Breast epithelium (tissue), 3 donors: Measurements from ENCODE around the gene PIR.

Source experiments
- CTCF ChIP-seq, 3 donors: fragments of 450-650 bp; IDR thresholded peaks; one replicate each; pipeline ENCODE4 v1.5.1; 2016 to 2017; ENCODE audit warnings: antibody characterized with exemption in 3 of 3, mild to moderate bottlenecking in 3 of 3, moderate library complexity in 3 of 3
- POLR2AphosphoS5 ChIP-seq, 3 donors: sonication (generic); formaldehyde crosslinking; IDR thresholded peaks; one replicate each; pipeline ENCODE4 v1.6.1; 2017; ENCODE audit warnings: antibody characterized with exemption in 3 of 3

GRCh38 chrX:15465347-15465746 lies 27.8 kb downstream of the PIR start:
- TF ChIP-seq POLR2AphosphoS5 (IDR thresholded peaks at IDR 0.05) (peak in 1 of 3 donors; percentile 35), CTCF (IDR thresholded peaks at IDR 0.05) (no peak)
